ENCODE results near the gene SLC35D1. TPM values are rescaled to one million over a fixed set of nuclear protein-coding genes. Genes with fewer than 3 reads are reported as not detected.
"Not testable (repeated sequence)": the region's sequence is repeated elsewhere in the genome, so short reads cannot be mapped to it uniquely, and the experiment has no call there.

Gene SLC35D1
- total and polyA plus RNA-seq, 2 donors (not counting 1 experiment from before 2014, with no cell fraction given), result 4.0 to 16.8 TPM

GRCh38 chr1:67072749-67073148 is 18.8 kb upstream of the SLC35D1 start:
- H3K4me2 ChIP-seq (replicated peaks; ENCODE audit: low read depth, low read length, poor library complexity, severe bottlenecking), result no peak overlapping the region
- Mint-ChIP-seq H3K4me3 (no peak overlapping the region), H3K9me3 (ENCODE audit: insufficient read depth) (peaks cover 11% of the 10 kb centered on the region), H3K27me3 (peaks cover 5% of the 10 kb centered on the region), H3K4me1 (peaks cover 3% of the 10 kb centered on the region), H3K27ac (no peak overlapping the region)
- intact Hi-C loops (cut with micrococcal nuclease), result no loop called here
- WGBS (ENCODE audit: insufficient coverage), result no CpG with 5 or more reads among the region's 1 CpG
- H3K9me3 ChIP-seq (ENCODE audit: control extremely low read depth in 1 of 3, control insufficient read depth in 2 of 3, insufficient read depth in 1 of 3, low read length in 2 of 3), result peaks cover 5 to 8% (median 6%) of the 10 kb centered on the region in 3 donors
- ATAC-seq (ENCODE audit: low read depth) (no peak), DNase-seq (no peak)
- no peaks in the 10 kb centered on the region for H3K79me2 ChIP-seq (ENCODE audit: control insufficient read depth, insufficient read depth, low read length)
- H3K27me3 ChIP-seq (replicated peaks in 1 of 4; ENCODE audit: control extremely low read depth in 1 of 4, control insufficient read depth in 3 of 4, insufficient read depth in 4 of 4, low read length in 3 of 4), result peaks cover 0 to 3% (median 0%) of the 10 kb centered on the region in 4 experiments
- ChIA-PET POLR2A (no interaction called here), CTCF (no interaction called here)
- H2AFZ ChIP-seq (ENCODE audit: insufficient read depth, low read depth, low read length, poor library complexity, severe bottlenecking), result no peak overlapping the region
- no peak for TF ChIP-seq CTCF (IDR thresholded peaks at IDR 0.05)
- TF ChIP-seq EZH2 (IDR thresholded peaks at IDR 0.05; ENCODE audit: borderline replicate concordance, insufficient read depth, low read depth, low read length, poor library complexity, severe bottlenecking), result no peak
- H4K20me1 ChIP-seq (ENCODE audit: control insufficient read depth, insufficient read depth, low read length, poor library complexity, severe bottlenecking), result no peaks in the 10 kb centered on the region
- H3K4me1 ChIP-seq (ENCODE audit: control insufficient read depth in 2 of 2, insufficient read depth in 2 of 2, low read length in 2 of 2), result no peaks in the 10 kb centered on the region
- no peak overlapping the region for H3K27ac ChIP-seq (ENCODE audit: low read length in 2 of 2)
- H3K36me3 ChIP-seq (replicated peaks in 1 of 2; ENCODE audit: control extremely low read depth in 1 of 2, control insufficient read depth in 1 of 2, extremely low read depth in 1 of 2, insufficient read depth in 2 of 2, low read length in 1 of 2), result no peaks in the 10 kb centered on the region
- no peak overlapping the region for H3K9ac ChIP-seq (ENCODE audit: low read length)
- H3K4me3 ChIP-seq (ENCODE audit: control extremely low read depth in 1 of 5, extremely low read depth in 1 of 5, insufficient read depth in 1 of 5, low read depth in 2 of 5, low read length in 4 of 5), result no peak overlapping the region

- H3K36me3 ChIP-seq (replicated peaks in 1 of 2; ENCODE audit: control extremely low read depth in 1 of 2, control insufficient read depth in 1 of 2, extremely low read depth in 1 of 2, insufficient read depth in 2 of 2, low read length in 1 of 2); H3K4me3 Mint-ChIP-seq; H4K20me1 ChIP-seq (ENCODE audit: control insufficient read depth, insufficient read depth, low read length, poor library complexity, severe bottlenecking); CTCF ChIA-PET; DNase-seq; H3K79me2 ChIP-seq (ENCODE audit: control insufficient read depth, insufficient read depth, low read length); H3K27me3 Mint-ChIP-seq; POLR2A ChIA-PET; H3K9ac ChIP-seq (ENCODE audit: low read length); H3K4me1 Mint-ChIP-seq; H3K27ac Mint-ChIP-seq; H3K27me3 ChIP-seq (replicated peaks in 1 of 4; ENCODE audit: control extremely low read depth in 1 of 4, control insufficient read depth in 3 of 4, insufficient read depth in 4 of 4, low read length in 3 of 4); H3K4me1 ChIP-seq (ENCODE audit: control insufficient read depth in 2 of 2, insufficient read depth in 2 of 2, low read length in 2 of 2); intact Hi-C loops (cut with micrococcal nuclease); H3K27ac ChIP-seq (ENCODE audit: low read length in 2 of 2); H3K4me3 ChIP-seq (ENCODE audit: control extremely low read depth in 1 of 5, extremely low read depth in 1 of 5, insufficient read depth in 1 of 5, low read depth in 2 of 5, low read length in 4 of 5); ATAC-seq (ENCODE audit: low read depth); H2AFZ ChIP-seq (ENCODE audit: insufficient read depth, low read depth, low read length, poor library complexity, severe bottlenecking); H3K4me2 ChIP-seq (replicated peaks; ENCODE audit: low read depth, low read length, poor library complexity, severe bottlenecking): not testable (repeated sequence)
- H3K9me3 ChIP-seq (ENCODE audit: control extremely low read depth in 1 of 3, control insufficient read depth in 2 of 3, insufficient read depth in 1 of 3, low read length in 2 of 3), result peaks cover 5 to 20% (median 11%) of the 10 kb centered on the region in 3 donors
- WGBS (ENCODE audit: insufficient coverage), result 63% methylated on average over 3 of the region's 3 CpGs
- peaks cover 13% of the 10 kb centered on the region for H3K9me3 Mint-ChIP-seq (ENCODE audit: insufficient read depth)
Observed at GRCh38 chr1:67067655-67068054, 13.7 kb upstream of the SLC35D1 start.
